ENCODE data around the gene MLC1.

DNA sequence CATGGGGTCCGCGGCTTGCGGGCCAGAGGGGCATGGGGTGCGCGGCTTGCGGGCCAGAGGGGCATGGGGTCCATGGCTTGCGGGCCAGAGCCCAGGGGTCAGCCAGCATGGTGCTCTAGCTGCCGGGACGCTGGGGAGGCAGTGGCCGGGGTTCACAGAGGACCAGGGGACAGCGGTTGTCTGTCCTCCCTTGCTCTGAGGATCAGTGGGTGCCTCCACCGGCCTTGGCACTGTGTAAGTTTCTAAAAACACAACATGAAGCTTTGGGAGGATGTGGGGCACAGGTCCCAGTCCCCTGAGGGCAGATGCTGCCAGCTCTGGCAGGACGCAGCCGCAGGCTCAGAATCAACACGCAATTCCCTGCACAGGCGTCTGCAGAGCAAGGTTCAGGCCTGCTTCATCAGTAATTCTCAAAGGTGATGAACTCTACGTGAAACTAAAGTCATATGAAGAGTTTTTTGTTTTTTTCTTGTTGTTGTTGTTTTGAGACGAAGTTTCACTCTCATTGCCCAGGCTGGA, 3.0 kb downstream of the MLC1 start:
- TF ChIP-seq, protein P1, sequence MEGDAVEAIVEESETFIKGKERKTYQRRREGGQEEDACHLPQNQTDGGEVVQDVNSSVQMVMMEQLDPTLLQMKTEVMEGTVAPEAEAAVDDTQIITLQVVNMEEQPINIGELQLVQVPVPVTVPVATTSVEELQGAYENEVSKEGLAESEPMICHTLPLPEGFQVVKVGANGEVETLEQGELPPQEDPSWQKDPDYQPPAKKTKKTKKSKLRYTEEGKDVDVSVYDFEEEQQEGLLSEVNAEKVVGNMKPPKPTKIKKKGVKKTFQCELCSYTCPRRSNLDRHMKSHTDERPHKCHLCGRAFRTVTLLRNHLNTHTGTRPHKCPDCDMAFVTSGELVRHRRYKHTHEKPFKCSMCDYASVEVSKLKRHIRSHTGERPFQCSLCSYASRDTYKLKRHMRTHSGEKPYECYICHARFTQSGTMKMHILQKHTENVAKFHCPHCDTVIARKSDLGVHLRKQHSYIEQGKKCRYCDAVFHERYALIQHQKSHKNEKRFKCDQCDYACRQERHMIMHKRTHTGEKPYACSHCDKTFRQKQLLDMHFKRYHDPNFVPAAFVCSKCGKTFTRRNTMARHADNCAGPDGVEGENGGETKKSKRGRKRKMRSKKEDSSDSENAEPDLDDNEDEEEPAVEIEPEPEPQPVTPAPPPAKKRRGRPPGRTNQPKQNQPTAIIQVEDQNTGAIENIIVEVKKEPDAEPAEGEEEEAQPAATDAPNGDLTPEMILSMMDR (IDR thresholded peaks at IDR 0.05) = no peak
- TF ChIP-seq POLR2A (IDR thresholded peaks at IDR 0.05) = no peak

Data from esophagus squamous epithelium (tissue), 4 donors.